Measurements from ENCODE around the gene GPC5.

GPC5 gene

GRCh38 chr13:92574499-92574898, 1176.1 kb downstream of the GPC5 start:
- H4K20me1 ChIP-seq (ENCODE audit: low read depth, low read length), result no peaks in the 10 kb centered on the region
- H2AFZ ChIP-seq (ENCODE audit: low read depth, low read length, severe bottlenecking), result no peak overlapping the region
- H3K79me2 ChIP-seq (ENCODE audit: insufficient read depth, low read length), result no peaks in the 10 kb centered on the region
- no peak overlapping the region for H3K4me3 ChIP-seq (ENCODE audit: insufficient read depth, low read length, poor library complexity, severe bottlenecking)
- no peaks in the 10 kb centered on the region for H3K9me2 ChIP-seq (replicated peaks; ENCODE audit: insufficient read depth, low read length)
- H3F3A ChIP-seq (ENCODE audit: insufficient read depth), result no peaks in the 10 kb centered on the region
- H3K9me3 ChIP-seq (ENCODE audit: insufficient read depth, low read length), result no peaks in the 10 kb centered on the region
- no peak overlapping the region for H3K9ac ChIP-seq (ENCODE audit: low read length)
- no peak overlapping the region for H3K27ac ChIP-seq (ENCODE audit: low read depth, low read length)
- TF ChIP-seq, protein P1, sequence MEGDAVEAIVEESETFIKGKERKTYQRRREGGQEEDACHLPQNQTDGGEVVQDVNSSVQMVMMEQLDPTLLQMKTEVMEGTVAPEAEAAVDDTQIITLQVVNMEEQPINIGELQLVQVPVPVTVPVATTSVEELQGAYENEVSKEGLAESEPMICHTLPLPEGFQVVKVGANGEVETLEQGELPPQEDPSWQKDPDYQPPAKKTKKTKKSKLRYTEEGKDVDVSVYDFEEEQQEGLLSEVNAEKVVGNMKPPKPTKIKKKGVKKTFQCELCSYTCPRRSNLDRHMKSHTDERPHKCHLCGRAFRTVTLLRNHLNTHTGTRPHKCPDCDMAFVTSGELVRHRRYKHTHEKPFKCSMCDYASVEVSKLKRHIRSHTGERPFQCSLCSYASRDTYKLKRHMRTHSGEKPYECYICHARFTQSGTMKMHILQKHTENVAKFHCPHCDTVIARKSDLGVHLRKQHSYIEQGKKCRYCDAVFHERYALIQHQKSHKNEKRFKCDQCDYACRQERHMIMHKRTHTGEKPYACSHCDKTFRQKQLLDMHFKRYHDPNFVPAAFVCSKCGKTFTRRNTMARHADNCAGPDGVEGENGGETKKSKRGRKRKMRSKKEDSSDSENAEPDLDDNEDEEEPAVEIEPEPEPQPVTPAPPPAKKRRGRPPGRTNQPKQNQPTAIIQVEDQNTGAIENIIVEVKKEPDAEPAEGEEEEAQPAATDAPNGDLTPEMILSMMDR (IDR thresholded peaks at IDR 0.05; ENCODE audit: insufficient read depth, low read length, poor library complexity, severe bottlenecking), result no peak
- no peak for TF ChIP-seq EZH2phosphoT487 (conservative IDR thresholded peaks at IDR 0.05; ENCODE audit: low read length)
- H3K27me3 ChIP-seq (ENCODE audit: low read length), result no peaks in the 10 kb centered on the region
- no peak overlapping the region for H3K4me2 ChIP-seq (ENCODE audit: low read depth, low read length, poor library complexity, severe bottlenecking)
- H3K36me3 ChIP-seq (ENCODE audit: low read length), result no peaks in the 10 kb centered on the region

GRCh38 chr13:92575777-92576176, 1177.4 kb downstream of the GPC5 start:
- H3K79me2 ChIP-seq (ENCODE audit: insufficient read depth, low read length), result no peaks in the 10 kb centered on the region
- no peaks in the 10 kb centered on the region for H3K27me3 ChIP-seq (ENCODE audit: low read length)
- H3K27ac ChIP-seq (ENCODE audit: low read depth, low read length), result no peak overlapping the region
- H3K36me3 ChIP-seq (ENCODE audit: low read length), result no peaks in the 10 kb centered on the region
- no peak overlapping the region for H3K4me2 ChIP-seq (ENCODE audit: low read depth, low read length, poor library complexity, severe bottlenecking)
- no peaks in the 10 kb centered on the region for H4K20me1 ChIP-seq (ENCODE audit: low read depth, low read length)
- H3K4me3 ChIP-seq (ENCODE audit: insufficient read depth, low read length, poor library complexity, severe bottlenecking), result no peak overlapping the region
- no peaks in the 10 kb centered on the region for H3K9me2 ChIP-seq (replicated peaks; ENCODE audit: insufficient read depth, low read length)
- H3F3A ChIP-seq (ENCODE audit: insufficient read depth), result no peaks in the 10 kb centered on the region
- H2AFZ ChIP-seq (ENCODE audit: low read depth, low read length, severe bottlenecking), result no peak overlapping the region
- no peaks in the 10 kb centered on the region for H3K9me3 ChIP-seq (ENCODE audit: insufficient read depth, low read length)
- TF ChIP-seq, protein P1 (IDR thresholded peaks at IDR 0.05; ENCODE audit: insufficient read depth, low read length, poor library complexity, severe bottlenecking), result no peak
- TF ChIP-seq EZH2phosphoT487 (conservative IDR thresholded peaks at IDR 0.05; ENCODE audit: low read length), result no peak
- no peak overlapping the region for H3K9ac ChIP-seq (ENCODE audit: low read length)

DNA sequence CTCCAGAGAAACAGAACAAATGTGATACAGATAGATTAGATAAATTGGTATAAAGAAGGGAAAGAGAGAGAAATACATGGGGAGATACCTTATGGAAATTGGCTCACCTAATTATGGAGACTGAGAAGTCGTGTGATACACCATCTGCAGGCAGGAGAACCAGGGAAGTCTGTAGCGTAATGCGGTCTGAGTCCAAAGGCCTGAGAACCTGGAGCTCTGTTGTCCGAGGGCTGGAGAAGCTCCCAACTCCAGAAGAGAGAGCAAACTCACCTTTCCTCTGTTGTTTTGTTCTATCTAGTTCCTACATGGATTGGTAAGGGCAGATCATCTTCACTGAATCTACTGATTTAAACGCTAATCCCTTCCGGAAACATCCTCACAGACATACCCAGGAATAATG, 1179.9 kb downstream of the GPC5 start:
- Histone ChIP-seq H3K27ac (ENCODE audit: low read depth, low read length) (no peak overlapping the region), H3F3A (ENCODE audit: insufficient read depth) (no peaks in the 10 kb centered on the region), H3K9me2 (replicated peaks; ENCODE audit: insufficient read depth, low read length) (no peaks in the 10 kb centered on the region), H3K4me3 (ENCODE audit: insufficient read depth, low read length, poor library complexity, severe bottlenecking) (no peak overlapping the region), H3K36me3 (ENCODE audit: low read length) (no peaks in the 10 kb centered on the region), H2AFZ (ENCODE audit: low read depth, low read length, severe bottlenecking) (no peak overlapping the region), H3K27me3 (ENCODE audit: low read length) (no peaks in the 10 kb centered on the region), H3K9ac (ENCODE audit: low read length) (no peak overlapping the region), H3K79me2 (ENCODE audit: insufficient read depth, low read length) (no peaks in the 10 kb centered on the region), H3K4me2 (ENCODE audit: low read depth, low read length, poor library complexity, severe bottlenecking) (no peak overlapping the region), H3K9me3 (ENCODE audit: insufficient read depth, low read length) (no peaks in the 10 kb centered on the region), H4K20me1 (ENCODE audit: low read depth, low read length) (no peaks in the 10 kb centered on the region)
- TF ChIP-seq, protein P1 (IDR thresholded peaks at IDR 0.05; ENCODE audit: insufficient read depth, low read length, poor library complexity, severe bottlenecking), result no peak
- TF ChIP-seq EZH2phosphoT487 (conservative IDR thresholded peaks at IDR 0.05; ENCODE audit: low read length), result no peak

Measured in SU-DHL-6 (cell line).